HUDEP-2 (cell line): ENCODE results near the gene PRR7.
"Not testable (repeated sequence)": the region's sequence is repeated elsewhere in the genome, so short reads cannot be mapped to it uniquely, and the experiment has no call there.

ENCODE experiments used
- DNase-seq, 76 experiments: peaks; one replicate each; lab custom pipeline; 2025; ENCODE audit not compliant: unreplicated experiment in 76 of 76; lab: John Stamatoyannopoulos, UW

Gene PRR7, protein sequence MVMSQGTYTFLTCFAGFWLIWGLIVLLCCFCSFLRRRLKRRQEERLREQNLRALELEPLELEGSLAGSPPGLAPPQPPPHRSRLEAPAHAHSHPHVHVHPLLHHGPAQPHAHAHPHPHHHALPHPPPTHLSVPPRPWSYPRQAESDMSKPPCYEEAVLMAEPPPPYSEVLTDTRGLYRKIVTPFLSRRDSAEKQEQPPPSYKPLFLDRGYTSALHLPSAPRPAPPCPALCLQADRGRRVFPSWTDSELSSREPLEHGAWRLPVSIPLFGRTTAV

DNA sequence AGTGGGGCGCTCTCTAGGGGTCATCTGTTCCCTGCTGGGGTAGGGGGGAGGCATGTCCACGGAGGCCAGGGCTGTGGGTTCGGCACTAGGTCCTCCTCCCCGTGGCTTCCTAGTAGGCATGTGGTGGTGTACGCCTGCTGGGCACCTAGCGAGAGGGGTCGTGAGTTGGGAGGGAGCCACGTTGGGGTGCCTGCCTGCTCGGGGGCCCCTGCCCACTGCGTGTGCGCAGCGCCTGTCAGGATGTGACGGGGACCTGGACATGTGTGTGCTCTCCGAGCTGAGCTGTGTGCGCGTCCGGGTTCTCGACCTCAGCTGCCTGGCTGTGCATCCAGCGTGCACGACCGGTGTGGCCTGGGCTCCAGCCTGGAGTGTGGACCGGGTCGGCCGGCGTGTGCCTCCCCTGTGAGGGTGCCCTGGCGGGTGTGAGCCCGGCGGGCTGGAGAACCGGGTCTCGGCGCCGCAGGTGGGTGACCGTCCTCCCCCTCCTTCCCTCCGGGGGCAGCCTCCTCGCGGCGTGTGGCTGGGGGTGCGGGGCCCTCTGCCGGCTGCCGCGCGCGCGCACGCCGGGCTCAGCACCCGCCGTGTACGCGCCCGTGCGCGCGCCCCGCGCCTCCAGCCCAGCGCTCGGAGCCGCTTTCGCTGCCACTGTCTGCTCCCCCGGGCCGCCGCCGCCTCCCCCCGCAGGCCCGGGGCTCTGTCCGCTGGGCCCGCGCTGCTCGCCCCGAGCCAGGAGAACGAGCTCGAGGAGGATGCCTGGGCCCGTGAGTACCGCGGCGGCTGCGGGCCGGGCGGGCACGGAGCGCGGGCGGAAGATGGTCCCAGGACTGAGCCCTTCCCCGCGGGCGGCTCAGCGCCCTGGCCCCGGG is at the start of gene PRR7:
PRR7 (plus strand) TSS at position 615 of the 866 bp plus-strand sequence. CDS start 8,254 bp downstream, outside the sequence.
- DNase-seq, result peak in 56 of 76 experiments; percentile 9 to 69 (median 46)

DNA sequence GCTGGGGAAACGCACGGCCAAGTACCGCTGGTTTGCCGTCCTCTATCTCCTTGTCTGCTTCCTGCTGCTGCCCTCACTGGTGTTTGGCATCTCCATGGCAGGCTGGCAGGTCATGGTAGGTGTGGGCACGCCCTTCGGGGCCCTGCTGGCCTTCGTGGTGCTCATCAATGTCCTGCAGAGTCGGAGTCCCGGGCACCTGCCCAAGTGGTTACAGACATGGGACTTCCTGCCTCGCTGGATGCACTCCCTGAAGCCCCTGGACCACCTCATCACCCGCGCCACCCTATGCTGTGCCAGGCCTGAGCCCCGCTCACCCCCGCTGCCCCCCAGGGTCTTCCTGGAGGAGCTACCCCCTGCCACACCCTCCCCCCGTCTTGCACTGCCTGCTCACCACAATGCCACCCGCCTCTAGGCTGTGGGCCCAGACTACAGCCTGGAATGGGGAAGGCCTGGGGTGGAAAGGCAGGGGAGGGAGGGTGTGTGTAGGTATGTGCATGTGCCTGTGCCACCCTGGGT is 48.7 kb upstream of the PRR7 start:
- DNase-seq, result no peak

DNA sequence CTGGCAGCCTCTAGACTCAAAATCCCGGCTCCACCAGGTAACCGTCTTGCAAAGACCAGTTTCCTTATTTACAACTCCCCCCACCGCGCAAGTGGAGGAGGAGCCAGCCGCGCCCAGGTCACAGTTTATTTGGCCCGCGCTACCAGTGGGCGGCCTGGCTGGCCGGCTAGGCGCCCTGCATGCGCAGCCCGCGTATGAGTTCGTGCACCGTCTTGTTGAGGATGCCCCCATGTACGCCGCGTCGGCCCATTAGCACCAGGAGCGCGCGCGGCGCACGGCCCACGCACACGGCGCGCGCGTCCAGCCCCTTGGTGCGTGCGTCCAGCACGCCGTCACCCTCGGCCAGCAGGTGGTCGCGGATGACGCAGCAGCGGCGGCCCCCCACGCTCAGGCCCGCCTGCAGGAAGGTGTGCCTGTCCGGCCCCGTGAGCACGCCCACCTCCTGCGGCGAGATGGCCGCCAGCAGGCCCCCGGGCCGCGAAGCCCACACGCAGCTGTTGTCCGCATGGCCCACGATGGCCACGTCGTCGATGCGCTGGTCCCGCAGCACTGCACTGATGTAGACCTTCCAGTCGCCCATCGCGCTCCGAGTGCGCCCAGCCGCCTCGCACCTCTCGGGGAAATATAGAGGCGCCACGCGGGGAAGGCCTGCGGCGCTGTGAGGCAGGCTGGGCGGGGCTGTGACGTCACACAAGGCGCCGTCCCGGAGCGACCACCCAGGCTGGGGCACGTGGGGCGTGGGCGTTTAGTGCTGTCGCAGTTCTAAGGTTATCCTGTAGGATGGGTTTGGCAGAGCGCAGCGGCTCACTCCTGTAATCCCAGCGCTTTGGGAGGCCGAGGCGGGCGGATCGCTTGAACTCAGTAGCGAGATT is 46.4 kb upstream of the PRR7 start, which contains the start of gene PFN3:
PFN3 (minus strand) TSS at position 665 of the 872 bp plus-strand sequence; CDS start at position 580, 85 bp downstream.
- DNase-seq, result no peak

DNA sequence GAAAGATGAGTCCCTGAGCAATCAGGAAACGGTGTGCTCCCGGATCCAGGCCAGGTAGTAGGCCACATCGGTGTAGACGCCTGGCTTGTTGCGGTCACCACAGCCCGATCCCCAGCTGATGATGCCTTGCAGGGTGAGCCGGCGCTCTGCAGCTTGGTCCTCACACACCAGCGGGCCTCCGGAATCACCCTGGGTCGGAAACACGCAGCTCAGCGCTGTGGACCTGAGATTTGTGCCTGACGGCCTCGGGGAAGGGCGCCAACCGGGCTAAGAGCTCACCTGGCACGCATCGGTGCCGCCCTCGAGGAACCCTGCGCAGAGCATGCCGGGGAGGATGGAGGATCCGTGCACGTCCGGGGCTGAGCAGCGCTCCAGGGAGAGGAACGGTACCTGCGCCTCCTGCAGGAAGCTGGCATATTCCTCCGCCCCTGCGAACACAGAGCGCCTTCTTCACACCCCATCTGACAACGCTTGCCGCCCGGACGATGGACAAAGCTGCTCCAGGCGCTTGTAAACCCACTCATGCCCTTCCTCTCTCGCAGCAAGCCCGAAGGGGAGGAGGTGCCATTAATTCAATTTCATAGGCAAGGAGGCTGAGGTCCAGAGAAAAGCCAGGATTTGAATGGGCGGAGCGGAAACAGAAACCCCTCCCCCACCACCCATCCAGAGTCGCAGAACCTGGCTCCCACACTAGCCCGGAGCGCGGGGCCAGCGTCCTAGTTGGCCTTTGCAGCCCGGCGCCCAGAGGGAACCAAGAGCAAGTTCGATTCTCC is 44.2 kb upstream of the PRR7 start:
- peak in 43 of 76 experiments; percentile 3 to 65 (median 30) for DNase-seq

DNA sequence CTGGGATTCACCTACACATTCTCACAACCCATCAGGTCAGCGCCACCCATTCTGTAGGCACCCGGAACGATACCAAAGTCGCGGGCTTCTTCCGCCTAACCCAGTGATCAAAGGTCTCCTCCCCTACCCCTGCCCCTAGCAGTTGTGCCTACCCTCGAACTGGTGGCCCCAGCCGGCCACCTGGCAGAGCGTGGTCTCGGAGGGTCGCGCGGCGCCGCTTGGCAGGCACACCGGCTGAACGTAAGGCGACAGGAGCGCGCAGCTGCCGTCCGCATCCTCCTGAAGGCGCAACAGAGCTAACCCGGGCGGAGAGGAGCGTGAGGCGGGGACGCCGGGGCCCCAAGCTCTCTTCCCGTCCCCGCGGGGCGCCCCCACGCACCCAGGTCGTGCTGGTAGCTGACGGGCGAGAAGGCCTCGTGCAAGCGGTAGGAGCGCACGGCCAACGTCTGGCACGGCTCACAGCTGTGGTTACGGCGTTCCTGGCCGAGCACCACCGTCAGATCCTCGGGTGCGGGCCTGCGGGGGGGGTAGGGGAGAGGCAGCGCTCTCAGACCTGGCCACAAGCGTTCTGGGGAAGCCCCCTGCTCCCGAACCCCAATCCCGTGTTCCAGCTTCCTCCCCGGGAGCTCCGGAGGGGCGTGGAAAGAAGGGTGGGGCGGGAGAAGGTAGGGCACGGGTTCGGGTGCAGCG is 43.4 kb upstream of the PRR7 start:
- peak in 22 of 76 experiments; percentile 22 to 50 (median 37) for DNase-seq

DNA sequence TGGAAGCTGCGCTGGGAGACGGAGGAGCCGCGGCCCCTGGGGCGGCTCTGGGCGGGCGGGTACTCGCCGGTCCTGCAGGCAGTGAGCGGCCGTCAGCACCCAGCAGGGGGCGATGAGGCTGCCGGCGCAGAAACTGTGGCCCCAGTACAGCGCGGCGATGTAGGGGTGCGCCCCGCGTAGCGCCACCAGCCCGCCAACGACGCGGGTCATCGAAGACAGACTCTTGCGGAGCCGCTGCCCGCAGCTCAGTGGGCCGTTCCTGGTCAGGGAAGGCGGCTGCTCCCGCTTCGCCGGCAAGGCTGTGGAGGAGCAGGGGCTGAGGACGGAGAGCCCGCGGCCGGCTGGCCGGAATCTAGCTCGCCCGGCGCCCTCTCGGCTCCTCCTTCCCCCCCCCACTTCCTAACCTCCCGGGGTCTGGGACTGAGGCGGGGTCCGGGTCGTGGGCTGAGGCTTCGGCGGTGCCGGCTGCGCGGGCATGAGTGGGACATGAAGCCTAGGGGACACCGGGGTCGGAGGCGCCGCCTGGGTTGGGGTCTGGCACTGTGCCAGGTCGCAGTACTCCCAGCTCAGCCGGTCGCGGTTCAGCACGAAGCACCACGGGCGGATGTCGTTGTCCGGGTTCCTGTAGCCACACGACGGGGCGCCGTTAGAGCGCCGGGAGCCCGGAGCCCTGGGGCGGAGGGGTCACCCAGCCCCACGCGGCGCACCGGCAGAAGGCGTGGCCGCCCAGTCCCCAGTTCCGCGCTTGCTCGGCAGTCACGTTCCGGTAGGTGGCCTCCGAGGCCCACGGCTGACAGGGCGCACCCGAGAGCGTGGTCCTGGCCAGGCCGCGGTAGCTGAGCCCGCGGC is 42.6 kb upstream of the PRR7 start:
- DNase-seq, result peak in 73 of 76 experiments; percentile 21 to 86 (median 72)

DNA sequence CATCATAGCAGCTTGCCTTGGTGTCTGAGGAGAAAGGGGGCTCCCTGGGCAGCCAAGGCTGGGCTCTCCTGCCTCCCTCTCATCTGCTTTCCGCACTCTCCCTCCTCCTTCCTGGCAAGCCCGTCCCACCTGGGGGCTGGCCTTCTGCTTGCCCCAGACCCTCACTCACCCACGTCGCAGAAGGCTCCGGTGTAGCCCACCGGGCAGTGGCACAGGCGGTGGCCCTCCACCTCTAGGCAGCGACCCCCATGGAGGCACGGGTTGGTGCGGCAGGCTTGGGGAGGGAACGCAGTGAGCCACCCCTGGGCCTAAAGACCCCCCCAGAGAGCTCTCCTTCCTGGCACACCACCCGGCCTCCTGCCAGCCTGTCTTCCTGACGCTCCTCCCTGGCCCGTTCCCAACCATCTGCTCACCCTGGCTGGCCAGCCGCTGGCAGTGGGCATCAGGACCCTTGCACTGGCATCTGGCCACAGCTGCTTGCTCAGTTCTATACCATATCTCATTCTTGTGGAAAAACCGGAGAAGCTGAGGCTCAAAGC is 41.9 kb upstream of the PRR7 start:
- DNase-seq, result no peak

DNA sequence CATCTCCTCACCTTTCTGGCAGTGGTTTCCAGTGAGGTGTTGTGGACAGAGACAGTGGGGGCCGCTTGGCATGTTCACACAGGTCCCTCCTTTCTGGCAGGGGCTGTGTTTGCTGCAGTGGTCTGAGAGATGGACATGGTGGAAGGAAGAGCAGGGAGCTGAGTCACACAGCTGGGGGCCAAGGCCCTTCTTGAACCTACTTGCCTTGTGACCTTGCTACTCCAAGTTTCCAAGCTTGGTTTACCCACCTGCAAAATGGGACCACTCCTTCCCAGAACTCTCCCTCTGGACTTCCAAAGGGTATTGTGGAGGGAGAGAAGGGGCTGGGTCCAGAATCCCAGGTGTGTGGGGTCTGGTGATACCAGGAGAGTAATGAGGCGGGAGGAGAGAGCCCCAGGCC is 41.3 kb upstream of the PRR7 start:
- no peak for DNase-seq

DNA sequence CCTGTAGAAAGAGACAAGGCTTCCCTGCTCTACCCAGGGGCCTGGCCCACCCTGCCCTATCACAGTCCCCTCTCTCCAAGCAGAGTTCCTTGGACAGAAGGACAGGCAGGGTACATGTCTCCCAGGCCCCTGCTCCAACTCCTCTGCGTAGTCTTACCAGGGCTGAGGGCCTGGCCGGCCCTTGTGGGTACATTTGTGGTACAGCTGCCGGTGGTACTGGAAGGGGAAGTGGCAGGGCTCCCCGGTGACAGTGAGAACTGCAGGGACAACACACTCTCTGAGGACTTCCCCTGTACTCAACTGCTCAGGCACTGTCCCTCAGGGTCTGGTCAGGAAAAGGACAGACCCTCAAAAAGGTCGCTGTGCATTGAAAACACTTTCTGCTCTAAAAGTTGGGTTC is 40.8 kb upstream of the PRR7 start:
- no peak for DNase-seq

DNA sequence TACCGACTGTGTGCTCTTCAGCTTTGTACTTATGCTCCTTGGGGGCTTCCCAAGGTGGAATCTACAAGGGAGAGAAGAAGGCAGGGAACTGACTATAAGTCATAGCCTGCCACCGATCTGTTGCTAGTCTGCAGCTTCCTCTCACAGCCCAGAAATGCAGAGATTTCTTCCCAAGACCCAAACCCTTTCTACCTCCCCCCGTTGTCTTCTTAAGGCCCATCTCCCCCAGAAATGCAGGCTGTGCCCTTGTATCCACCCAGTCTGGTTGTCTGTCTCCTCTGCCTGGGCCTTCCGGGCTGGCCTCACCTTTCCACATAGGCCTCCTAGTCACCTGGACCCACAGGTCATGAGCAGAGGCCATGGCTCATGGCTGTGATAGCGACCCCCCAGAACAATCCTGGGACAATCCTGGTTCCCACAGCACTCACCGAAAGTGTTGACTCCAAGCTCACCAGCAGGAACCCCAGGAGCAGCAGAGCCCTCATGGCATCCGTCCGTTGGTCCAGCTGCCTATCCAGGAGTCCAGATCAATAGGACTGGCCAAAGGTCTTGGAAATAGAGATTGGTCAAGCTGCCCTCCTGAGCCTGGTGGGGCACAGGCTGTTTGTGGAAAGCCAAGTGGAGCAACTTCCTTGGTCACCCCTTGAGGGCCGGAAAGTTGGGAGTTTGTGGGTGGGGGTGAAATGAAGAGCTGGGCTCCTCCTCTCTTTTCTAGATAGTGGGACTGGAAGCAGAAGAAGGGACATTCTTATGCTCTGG is 37.4 kb upstream of the PRR7 start, which contains the start of gene F12:
F12 (minus strand) TSS at position 522 of the 759 bp plus-strand sequence; CDS start at position 485, 37 bp downstream.
- DNase-seq, result no peak

DNA sequence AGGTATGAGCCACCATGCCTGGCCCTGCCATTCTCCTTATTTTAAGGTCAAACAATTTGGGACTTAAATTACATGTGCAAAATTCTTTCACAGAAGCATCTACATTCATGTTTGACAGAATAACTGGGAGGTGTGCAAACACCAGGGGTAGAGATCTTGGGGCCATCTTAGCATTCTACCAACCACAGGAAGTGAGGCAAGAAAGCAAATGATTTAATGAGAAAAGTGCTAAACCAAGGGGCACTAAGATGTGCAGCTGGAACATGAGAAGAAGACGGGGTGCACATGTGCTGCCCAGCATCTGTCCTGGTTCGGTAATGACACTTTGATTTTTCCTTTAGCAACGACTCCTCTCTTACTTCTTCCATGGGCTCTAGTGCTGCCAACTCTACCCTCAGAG is 36.0 kb upstream of the PRR7 start:
- no peak for DNase-seq

DNA sequence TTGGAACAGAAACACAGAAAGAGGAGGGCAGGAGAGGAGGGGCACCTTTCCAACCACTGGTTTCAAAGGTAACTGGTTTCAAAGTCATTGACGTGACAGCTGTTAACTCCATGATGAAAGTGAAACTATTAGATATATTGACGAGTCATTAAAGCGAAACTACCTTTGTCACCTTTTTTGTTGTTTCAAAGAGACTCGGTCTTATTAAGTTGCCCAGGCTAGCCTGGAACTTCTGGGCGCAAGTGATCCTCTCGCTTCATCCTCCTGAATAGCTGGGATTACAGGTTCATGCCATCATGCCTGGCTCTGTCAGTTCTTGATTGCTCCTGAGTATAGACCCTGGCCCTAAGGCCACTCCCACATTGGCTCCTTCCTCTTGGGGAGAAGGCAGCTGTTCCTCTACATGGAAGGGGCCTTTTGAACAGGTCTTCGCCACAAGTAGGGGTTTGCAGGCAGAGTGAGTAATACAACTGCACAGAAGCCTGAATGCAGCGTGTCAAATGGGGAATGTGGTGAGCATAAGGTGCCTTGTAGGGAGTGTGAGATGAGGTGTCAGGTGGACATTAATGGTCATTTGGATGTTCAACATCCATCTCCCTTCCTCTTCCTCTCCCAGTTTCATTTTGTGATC is 33.9 kb upstream of the PRR7 start:
- no peak for DNase-seq

DNA sequence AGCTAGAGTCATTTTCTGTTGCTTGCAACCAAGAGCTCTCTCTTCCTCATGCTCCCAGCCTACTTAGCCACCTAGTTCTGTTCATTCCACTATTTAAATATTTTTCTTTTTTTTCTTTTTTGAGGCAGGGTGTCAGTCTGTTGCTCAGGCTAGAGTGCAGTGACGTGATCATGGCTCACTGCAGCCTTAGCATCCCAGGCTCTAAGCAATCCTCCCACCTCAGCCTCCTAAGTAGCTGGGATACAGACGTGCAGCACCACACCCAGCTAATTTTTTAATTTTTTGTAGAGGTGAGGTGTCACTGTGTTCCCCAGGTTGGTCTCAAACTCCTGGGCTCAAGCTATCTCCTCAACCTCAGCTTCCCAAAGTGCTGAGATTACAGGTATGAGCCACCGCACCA is 32.1 kb upstream of the PRR7 start:
- no peak for DNase-seq

DNA sequence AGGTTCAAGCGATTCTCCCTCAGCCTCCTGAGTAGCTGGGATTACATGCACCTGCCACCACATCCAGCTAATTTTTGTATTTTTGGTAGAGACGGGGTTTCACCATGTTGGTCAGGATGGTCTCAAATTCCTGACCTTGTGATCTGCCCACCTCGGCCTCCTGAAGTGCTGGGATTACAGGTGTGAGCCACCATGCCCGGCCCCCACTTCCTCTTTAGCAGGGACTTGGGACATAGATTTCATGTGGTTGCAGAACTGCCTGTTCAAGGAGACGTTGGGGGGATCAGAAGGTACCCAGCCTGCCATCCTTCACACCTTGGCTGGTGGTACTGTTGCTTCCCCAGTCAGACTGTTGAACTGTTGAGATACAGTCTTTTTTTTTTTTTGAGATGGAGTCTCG is 29.5 kb upstream of the PRR7 start:
- not testable (repeated sequence) for DNase-seq

DNA sequence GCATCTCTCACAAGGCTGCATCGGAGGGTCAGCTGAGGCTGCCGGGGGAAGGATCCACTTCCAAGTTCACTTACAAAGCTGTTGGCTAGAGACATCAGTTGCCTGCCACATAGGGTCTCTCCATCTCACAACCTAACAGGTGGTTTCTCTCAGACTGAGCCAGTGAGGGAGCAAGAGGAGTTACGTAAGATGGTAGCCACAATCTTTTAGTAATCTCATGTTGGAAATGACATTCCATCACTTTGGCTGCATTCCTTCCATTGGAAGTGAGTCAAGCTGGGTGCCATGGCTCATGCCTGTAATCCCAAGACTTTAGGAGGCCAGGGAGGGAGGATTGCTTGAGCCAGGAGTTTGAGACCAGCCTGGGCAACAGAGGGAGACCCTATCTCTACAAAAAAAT is 27.6 kb upstream of the PRR7 start:
- DNase-seq, result no peak

DNA sequence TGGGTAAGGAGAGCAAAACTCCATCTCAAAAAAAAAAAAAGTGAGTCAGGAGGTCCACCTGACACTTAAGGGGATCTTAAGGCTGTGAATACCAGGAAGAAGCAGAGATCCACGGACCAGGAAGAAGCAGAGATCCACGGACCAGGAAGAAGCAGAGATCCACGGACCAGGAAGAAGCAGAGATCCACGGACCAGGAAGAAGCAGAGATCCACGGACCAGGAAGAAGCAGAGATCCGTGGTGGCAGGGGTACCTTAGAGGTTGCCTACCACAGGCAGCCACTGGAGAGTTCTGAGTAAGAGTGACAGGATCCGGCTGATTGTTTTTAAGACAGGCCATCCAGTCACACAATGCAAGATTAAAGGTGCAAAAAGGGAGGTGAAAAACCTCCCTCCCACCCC is 26.1 kb upstream of the PRR7 start:
- not testable (repeated sequence) for DNase-seq
